ENCODE measurements around the gene ENOSF1. TPM values are rescaled to one million over a fixed set of nuclear protein-coding genes. Genes with fewer than 3 reads are reported as not detected.

The ENOSF1 gene
- total and polyA plus RNA-seq, 2 donors (not counting 1 experiment from before 2014, with no cell fraction given) = 8.2 to 23.3 TPM

- H3K79me2 ChIP-seq (ENCODE audit: control insufficient read depth, insufficient read depth, low read length) = peaks cover 9% of the 10 kb centered on the region
- no peak for DNase-seq (ENCODE audit: low read depth in 2 of 2)
- H3K9ac ChIP-seq (ENCODE audit: insufficient read depth, low read length) = no peak overlapping the region
- H3K4me3 ChIP-seq (replicated peaks in 1 of 4; ENCODE audit: control extremely low read depth in 1 of 4, insufficient read depth in 1 of 4, low read depth in 3 of 4, low read length in 4 of 4) = no peak overlapping the region
- H3K27me3 ChIP-seq (ENCODE audit: control insufficient read depth, insufficient read depth, low read length) = no peaks in the 10 kb centered on the region
- H3K4me1 ChIP-seq (ENCODE audit: control insufficient read depth, extremely low read depth, insufficient read depth, low read length) = no peaks in the 10 kb centered on the region
- H3K4me2 ChIP-seq (ENCODE audit: extremely low read depth, insufficient read depth, low read length) = no peak overlapping the region
- H3K9me3 ChIP-seq (ENCODE audit: control insufficient read depth, insufficient read depth, low read depth, low read length) = no peaks in the 10 kb centered on the region
- H2AFZ ChIP-seq (ENCODE audit: low read length) = no peak overlapping the region
- H3K27ac ChIP-seq (ENCODE audit: insufficient read depth, low read length) = no peak overlapping the region
- TF ChIP-seq, protein P1, sequence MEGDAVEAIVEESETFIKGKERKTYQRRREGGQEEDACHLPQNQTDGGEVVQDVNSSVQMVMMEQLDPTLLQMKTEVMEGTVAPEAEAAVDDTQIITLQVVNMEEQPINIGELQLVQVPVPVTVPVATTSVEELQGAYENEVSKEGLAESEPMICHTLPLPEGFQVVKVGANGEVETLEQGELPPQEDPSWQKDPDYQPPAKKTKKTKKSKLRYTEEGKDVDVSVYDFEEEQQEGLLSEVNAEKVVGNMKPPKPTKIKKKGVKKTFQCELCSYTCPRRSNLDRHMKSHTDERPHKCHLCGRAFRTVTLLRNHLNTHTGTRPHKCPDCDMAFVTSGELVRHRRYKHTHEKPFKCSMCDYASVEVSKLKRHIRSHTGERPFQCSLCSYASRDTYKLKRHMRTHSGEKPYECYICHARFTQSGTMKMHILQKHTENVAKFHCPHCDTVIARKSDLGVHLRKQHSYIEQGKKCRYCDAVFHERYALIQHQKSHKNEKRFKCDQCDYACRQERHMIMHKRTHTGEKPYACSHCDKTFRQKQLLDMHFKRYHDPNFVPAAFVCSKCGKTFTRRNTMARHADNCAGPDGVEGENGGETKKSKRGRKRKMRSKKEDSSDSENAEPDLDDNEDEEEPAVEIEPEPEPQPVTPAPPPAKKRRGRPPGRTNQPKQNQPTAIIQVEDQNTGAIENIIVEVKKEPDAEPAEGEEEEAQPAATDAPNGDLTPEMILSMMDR (conservative IDR thresholded peaks at IDR 0.05 in 1 of 2, IDR thresholded peaks at IDR 0.05 in 1 of 2; ENCODE audit: low read depth in 1 of 2, low read length in 2 of 2) = no peak
- no peak for TF ChIP-seq EZH2 (IDR thresholded peaks at IDR 0.05; ENCODE audit: low read length, missing control alignments)
- H3K36me3 ChIP-seq (ENCODE audit: control insufficient read depth, insufficient read depth, low read length) = peaks cover 15% of the 10 kb centered on the region
- no peaks in the 10 kb centered on the region for H4K20me1 ChIP-seq (ENCODE audit: control insufficient read depth, extremely low read depth, insufficient read depth, low read length)
These were observed 45.8 kb downstream of the ENOSF1 start for GRCh38 chr18:666628-667027.

GRCh38 chr18:666177-666576, 46.3 kb downstream of the ENOSF1 start:
- no peaks in the 10 kb centered on the region for H3K9me3 ChIP-seq (ENCODE audit: control insufficient read depth, insufficient read depth, low read depth, low read length)
- no peak overlapping the region for H3K4me3 ChIP-seq (replicated peaks in 1 of 4; ENCODE audit: control extremely low read depth in 1 of 4, insufficient read depth in 1 of 4, low read depth in 3 of 4, low read length in 4 of 4)
- peaks cover 12% of the 10 kb centered on the region for H3K36me3 ChIP-seq (ENCODE audit: control insufficient read depth, insufficient read depth, low read length)
- no peak overlapping the region for H3K4me2 ChIP-seq (ENCODE audit: extremely low read depth, insufficient read depth, low read length)
- no peak for DNase-seq (ENCODE audit: low read depth in 2 of 2)
- no peaks in the 10 kb centered on the region for H4K20me1 ChIP-seq (ENCODE audit: control insufficient read depth, extremely low read depth, insufficient read depth, low read length)
- H3K27me3 ChIP-seq (ENCODE audit: control insufficient read depth, insufficient read depth, low read length) = no peaks in the 10 kb centered on the region
- no peak overlapping the region for H2AFZ ChIP-seq (ENCODE audit: low read length)
- no peak overlapping the region for H3K27ac ChIP-seq (ENCODE audit: insufficient read depth, low read length)
- H3K79me2 ChIP-seq (ENCODE audit: control insufficient read depth, insufficient read depth, low read length) = peaks cover 10% of the 10 kb centered on the region
- H3K9ac ChIP-seq (ENCODE audit: insufficient read depth, low read length) = no peak overlapping the region
- TF ChIP-seq EZH2 (IDR thresholded peaks at IDR 0.05; ENCODE audit: low read length, missing control alignments) = no peak
- TF ChIP-seq, protein P1 (conservative IDR thresholded peaks at IDR 0.05 in 1 of 2, IDR thresholded peaks at IDR 0.05 in 1 of 2; ENCODE audit: low read depth in 1 of 2, low read length in 2 of 2) = peak in 1 of 2 donors; percentile 26
- H3K4me1 ChIP-seq (ENCODE audit: control insufficient read depth, extremely low read depth, insufficient read depth, low read length) = no peaks in the 10 kb centered on the region

- H3K27me3 ChIP-seq (ENCODE audit: control insufficient read depth, insufficient read depth, low read length) = no peaks in the 10 kb centered on the region
- H3K9me3 ChIP-seq (ENCODE audit: control insufficient read depth, insufficient read depth, low read depth, low read length) = no peaks in the 10 kb centered on the region
- H3K9ac ChIP-seq (ENCODE audit: insufficient read depth, low read length) = no peak overlapping the region
- H3K4me2 ChIP-seq (ENCODE audit: extremely low read depth, insufficient read depth, low read length) = no peak overlapping the region
- no peak for TF ChIP-seq EZH2 (IDR thresholded peaks at IDR 0.05; ENCODE audit: low read length, missing control alignments)
- TF ChIP-seq, protein P1 (conservative IDR thresholded peaks at IDR 0.05 in 1 of 2, IDR thresholded peaks at IDR 0.05 in 1 of 2; ENCODE audit: low read depth in 1 of 2, low read length in 2 of 2) = no peak
- H3K79me2 ChIP-seq (ENCODE audit: control insufficient read depth, insufficient read depth, low read length) = peaks cover 23% of the 10 kb centered on the region
- no peak for DNase-seq (ENCODE audit: low read depth in 2 of 2)
- H2AFZ ChIP-seq (ENCODE audit: low read length) = no peak overlapping the region
- peaks cover 4% of the 10 kb centered on the region for H3K36me3 ChIP-seq (ENCODE audit: control insufficient read depth, insufficient read depth, low read length)
- no peaks in the 10 kb centered on the region for H3K4me1 ChIP-seq (ENCODE audit: control insufficient read depth, extremely low read depth, insufficient read depth, low read length)
- H3K4me3 ChIP-seq (replicated peaks in 1 of 4; ENCODE audit: control extremely low read depth in 1 of 4, insufficient read depth in 1 of 4, low read depth in 3 of 4, low read length in 4 of 4) = no peak overlapping the region
- no peak overlapping the region for H3K27ac ChIP-seq (ENCODE audit: insufficient read depth, low read length)
- no peaks in the 10 kb centered on the region for H4K20me1 ChIP-seq (ENCODE audit: control insufficient read depth, extremely low read depth, insufficient read depth, low read length)
These were observed 50.2 kb downstream of the ENOSF1 start for GRCh38 chr18:662197-662596.
